ENCODE results near the gene DUSP22. TPM values are rescaled to one million over a fixed set of nuclear protein-coding genes. Genes with fewer than 3 reads are reported as not detected.
"Not testable (repeated sequence)": the region's sequence is repeated elsewhere in the genome, so short reads cannot be mapped to it uniquely, and the experiment has no call there.

Gene DUSP22
- total RNA-seq, 1 experiment from 2014 or later, result 19.2 TPM

DNA sequence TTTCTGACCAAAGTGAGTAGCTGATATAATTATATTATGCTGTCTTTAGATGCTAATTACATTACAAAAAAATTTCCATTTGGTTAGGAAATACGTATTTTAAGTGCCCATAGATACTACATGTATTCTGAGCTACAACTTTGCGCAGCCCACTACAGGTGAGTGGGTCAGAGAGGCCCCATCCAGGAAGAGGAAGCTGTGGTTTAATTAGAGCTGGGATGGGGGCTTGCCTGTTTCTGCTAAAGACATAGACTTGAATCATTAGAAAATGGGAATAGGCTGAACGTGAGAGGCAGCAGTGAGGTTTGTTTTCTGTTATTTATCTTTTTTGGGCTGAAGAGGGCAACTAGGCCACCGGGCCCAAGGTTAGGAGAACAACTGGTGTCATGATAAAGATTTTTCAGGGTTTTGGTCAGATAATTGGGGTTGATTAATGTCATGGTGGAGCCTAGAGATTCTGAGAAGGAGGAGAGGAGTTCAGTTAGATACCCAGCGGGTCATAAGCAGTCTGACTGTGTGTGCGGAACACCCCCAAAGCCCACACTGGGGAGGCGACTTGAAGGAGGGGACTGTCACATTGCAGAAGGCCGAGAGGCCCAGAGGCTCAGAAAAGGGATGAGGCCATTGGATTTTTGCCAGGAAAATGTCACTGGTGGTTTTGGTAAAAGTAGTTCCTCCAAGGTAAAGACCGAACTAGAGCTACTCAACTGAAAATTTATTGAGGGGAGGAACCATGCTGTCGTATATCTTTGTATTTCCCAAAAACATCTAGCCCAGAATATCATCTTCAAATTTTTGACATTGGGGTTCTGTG lies 84.7 kb downstream of the DUSP22 start:
- DNase-seq (ENCODE audit: low read depth, low spot score) (no peak), ATAC-seq (no peak)
- Histone ChIP-seq H3K9me2 (ENCODE audit: insufficient read depth) (no peaks in the 10 kb centered on the region), H3K9ac (ENCODE audit: low read length) (no peak overlapping the region), H3K27ac (ENCODE audit: low read depth, low read length) (no peak overlapping the region), H3K4me3 (replicated peaks in 1 of 2; ENCODE audit: low read depth in 1 of 2, low read length in 2 of 2) (no peak overlapping the region), H4K20me1 (ENCODE audit: insufficient read depth) (no peaks in the 10 kb centered on the region), H3K4me1 (ENCODE audit: control insufficient read depth in 1 of 2, insufficient read depth in 2 of 2, low read length in 2 of 2) (no peaks in the 10 kb centered on the region), H3K36me3 (ENCODE audit: control insufficient read depth in 1 of 2, insufficient read depth in 2 of 2, low read length in 2 of 2) (no peaks in the 10 kb centered on the region), H2AFZ (ENCODE audit: low read depth, low read length, poor library complexity, severe bottlenecking) (no peak overlapping the region), H3K9me3 (ENCODE audit: control insufficient read depth in 1 of 2, insufficient read depth in 1 of 2, low read depth in 1 of 2, low read length in 2 of 2) (peaks cover 0 to 4% of the 10 kb centered on the region in 2 experiments; a peak in 2 of 4 replicates), H3K27me3 (ENCODE audit: insufficient read depth, low read length) (0 out of 2 replicates have a peak, but pooled peaks cover 6% of the 10 kb centered on the region), H3K4me2 (ENCODE audit: low read length) (no peak overlapping the region), H3K79me2 (ENCODE audit: insufficient read depth, low read length) (no peaks in the 10 kb centered on the region)
- ChIA-PET CTCF (no interaction called here), RAD21 (ENCODE audit: low non-redundant PET in 1 of 2, low total read pairs in 2 of 2, uncharacterized antibody in 2 of 2, unreplicated experiment in 2 of 2) (no interaction called here), POLR2A (no interaction called here)
- BruUV-seq (replicated peaks), result no TSS peak
- TF ChIP-seq JUND (IDR thresholded peaks at IDR 0.05), result no peak
- TF ChIP-seq, protein P1, sequence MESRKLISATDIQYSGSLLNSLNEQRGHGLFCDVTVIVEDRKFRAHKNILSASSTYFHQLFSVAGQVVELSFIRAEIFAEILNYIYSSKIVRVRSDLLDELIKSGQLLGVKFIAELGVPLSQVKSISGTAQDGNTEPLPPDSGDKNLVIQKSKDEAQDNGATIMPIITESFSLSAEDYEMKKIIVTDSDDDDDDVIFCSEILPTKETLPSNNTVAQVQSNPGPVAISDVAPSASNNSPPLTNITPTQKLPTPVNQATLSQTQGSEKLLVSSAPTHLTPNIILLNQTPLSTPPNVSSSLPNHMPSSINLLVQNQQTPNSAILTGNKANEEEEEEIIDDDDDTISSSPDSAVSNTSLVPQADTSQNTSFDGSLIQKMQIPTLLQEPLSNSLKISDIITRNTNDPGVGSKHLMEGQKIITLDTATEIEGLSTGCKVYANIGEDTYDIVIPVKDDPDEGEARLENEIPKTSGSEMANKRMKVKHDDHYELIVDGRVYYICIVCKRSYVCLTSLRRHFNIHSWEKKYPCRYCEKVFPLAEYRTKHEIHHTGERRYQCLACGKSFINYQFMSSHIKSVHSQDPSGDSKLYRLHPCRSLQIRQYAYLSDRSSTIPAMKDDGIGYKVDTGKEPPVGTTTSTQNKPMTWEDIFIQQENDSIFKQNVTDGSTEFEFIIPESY (IDR thresholded peaks at IDR 0.05; ENCODE audit: extremely low read depth, insufficient replicate concordance, low read length), result no peak
- no peak for TF ChIP-seq TCF7L2 (IDR thresholded peaks at IDR 0.05; ENCODE audit: borderline replicate concordance, extremely low read depth, insufficient read depth, insufficient read length)
- TF ChIP-seq, protein P2, sequence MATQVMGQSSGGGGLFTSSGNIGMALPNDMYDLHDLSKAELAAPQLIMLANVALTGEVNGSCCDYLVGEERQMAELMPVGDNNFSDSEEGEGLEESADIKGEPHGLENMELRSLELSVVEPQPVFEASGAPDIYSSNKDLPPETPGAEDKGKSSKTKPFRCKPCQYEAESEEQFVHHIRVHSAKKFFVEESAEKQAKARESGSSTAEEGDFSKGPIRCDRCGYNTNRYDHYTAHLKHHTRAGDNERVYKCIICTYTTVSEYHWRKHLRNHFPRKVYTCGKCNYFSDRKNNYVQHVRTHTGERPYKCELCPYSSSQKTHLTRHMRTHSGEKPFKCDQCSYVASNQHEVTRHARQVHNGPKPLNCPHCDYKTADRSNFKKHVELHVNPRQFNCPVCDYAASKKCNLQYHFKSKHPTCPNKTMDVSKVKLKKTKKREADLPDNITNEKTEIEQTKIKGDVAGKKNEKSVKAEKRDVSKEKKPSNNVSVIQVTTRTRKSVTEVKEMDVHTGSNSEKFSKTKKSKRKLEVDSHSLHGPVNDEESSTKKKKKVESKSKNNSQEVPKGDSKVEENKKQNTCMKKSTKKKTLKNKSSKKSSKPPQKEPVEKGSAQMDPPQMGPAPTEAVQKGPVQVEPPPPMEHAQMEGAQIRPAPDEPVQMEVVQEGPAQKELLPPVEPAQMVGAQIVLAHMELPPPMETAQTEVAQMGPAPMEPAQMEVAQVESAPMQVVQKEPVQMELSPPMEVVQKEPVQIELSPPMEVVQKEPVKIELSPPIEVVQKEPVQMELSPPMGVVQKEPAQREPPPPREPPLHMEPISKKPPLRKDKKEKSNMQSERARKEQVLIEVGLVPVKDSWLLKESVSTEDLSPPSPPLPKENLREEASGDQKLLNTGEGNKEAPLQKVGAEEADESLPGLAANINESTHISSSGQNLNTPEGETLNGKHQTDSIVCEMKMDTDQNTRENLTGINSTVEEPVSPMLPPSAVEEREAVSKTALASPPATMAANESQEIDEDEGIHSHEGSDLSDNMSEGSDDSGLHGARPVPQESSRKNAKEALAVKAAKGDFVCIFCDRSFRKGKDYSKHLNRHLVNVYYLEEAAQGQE (IDR thresholded peaks at IDR 0.05; ENCODE audit: low read depth), result no peak
- TF ChIP-seq EZH2 (IDR thresholded peaks at IDR 0.05), result no peak
- no peak for TF ChIP-seq CBX3 (IDR thresholded peaks at IDR 0.05; ENCODE audit: low read depth)
- TF ChIP-seq SIN3A (IDR thresholded peaks at IDR 0.05; ENCODE audit: low read depth), result no peak
- TF ChIP-seq CEBPB (IDR thresholded peaks at IDR 0.05; ENCODE audit: low read depth), result no peak
- TF ChIP-seq ZFX (IDR thresholded peaks at IDR 0.05), result no peak
- no peak for TF ChIP-seq EZH2phosphoT487 (IDR thresholded peaks at IDR 0.05; ENCODE audit: borderline replicate concordance)
- TF ChIP-seq SP1 (IDR thresholded peaks at IDR 0.05; ENCODE audit: low read depth), result no peak
- intact Hi-C loops (cut with micrococcal nuclease), result no loop called here

DNA sequence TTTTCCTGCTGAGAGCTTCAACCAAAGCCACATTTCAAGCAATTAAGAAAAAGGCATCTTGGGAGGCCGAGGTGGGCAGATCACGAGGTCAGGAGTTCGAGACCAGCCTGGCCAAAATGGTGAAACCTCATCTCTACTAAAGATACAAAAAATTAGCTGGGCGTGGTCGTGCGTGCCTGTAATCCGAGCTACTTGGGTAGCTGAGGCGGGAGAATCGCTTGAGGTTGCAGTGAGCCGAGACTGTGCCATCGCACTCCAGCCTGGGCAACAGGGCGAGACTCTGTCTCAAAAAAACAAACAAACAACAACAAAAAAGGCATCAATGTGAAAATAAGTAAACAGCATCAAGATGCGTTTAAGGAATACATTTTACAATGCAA lies 85.3 kb downstream of the DUSP22 start:
- RAD21 ChIA-PET (ENCODE audit: low non-redundant PET in 1 of 2, low total read pairs in 2 of 2, uncharacterized antibody in 2 of 2, unreplicated experiment in 2 of 2), result not testable (repeated sequence)

More for the DNA sequence above, 85.3 kb downstream of the DUSP22 start:
- CTCF ChIA-PET; H3K27me3 ChIP-seq (ENCODE audit: insufficient read depth, low read length); H4K20me1 ChIP-seq (ENCODE audit: insufficient read depth); H3K9ac ChIP-seq (ENCODE audit: low read length); H3K9me2 ChIP-seq (ENCODE audit: insufficient read depth); H3K4me1 ChIP-seq (ENCODE audit: control insufficient read depth in 1 of 2, insufficient read depth in 2 of 2, low read length in 2 of 2); H3K9me3 ChIP-seq (ENCODE audit: control insufficient read depth in 1 of 2, insufficient read depth in 1 of 2, low read depth in 1 of 2, low read length in 2 of 2); H2AFZ ChIP-seq (ENCODE audit: low read depth, low read length, poor library complexity, severe bottlenecking); BruUV-seq (replicated peaks); POLR2A ChIA-PET; H3K4me2 ChIP-seq (ENCODE audit: low read length); H3K27ac ChIP-seq (ENCODE audit: low read depth, low read length); ATAC-seq; H3K79me2 ChIP-seq (ENCODE audit: insufficient read depth, low read length); H3K36me3 ChIP-seq (ENCODE audit: control insufficient read depth in 1 of 2, insufficient read depth in 2 of 2, low read length in 2 of 2); H3K4me3 ChIP-seq (replicated peaks in 1 of 2; ENCODE audit: low read depth in 1 of 2, low read length in 2 of 2); DNase-seq (ENCODE audit: low read depth, low spot score): not testable (repeated sequence)
- intact Hi-C loops (cut with micrococcal nuclease), result loop anchor here (2.0 kb wide), 1 partner anchor 57 kb away; no protein-coding TSS in a partner anchor
